Suprapubic skin (tissue), 3 donors: Measurements from ENCODE around the gene L1CAM.

Experiments used
- POLR2AphosphoS5 ChIP-seq, 3 donors: sonication (generic); formaldehyde crosslinking; IDR thresholded peaks; one replicate each; pipeline ENCODE4 v1.6.1; 2017; ENCODE audit warnings: antibody characterized with exemption in 3 of 3
- TF ChIP-seq, protein P1 (sequence below), 2 donors: fragments of 200-600 bp in 1 of 2; fragments of 450-650 bp in 1 of 2; sonication (generic) in 1 of 2; IDR thresholded peaks; one replicate each; pipeline ENCODE4 v1.5.1; 2016 to 2019; ENCODE audit warnings: antibody characterized with exemption in 2 of 2, mild to moderate bottlenecking in 1 of 2, moderate library complexity in 1 of 2

DNA sequence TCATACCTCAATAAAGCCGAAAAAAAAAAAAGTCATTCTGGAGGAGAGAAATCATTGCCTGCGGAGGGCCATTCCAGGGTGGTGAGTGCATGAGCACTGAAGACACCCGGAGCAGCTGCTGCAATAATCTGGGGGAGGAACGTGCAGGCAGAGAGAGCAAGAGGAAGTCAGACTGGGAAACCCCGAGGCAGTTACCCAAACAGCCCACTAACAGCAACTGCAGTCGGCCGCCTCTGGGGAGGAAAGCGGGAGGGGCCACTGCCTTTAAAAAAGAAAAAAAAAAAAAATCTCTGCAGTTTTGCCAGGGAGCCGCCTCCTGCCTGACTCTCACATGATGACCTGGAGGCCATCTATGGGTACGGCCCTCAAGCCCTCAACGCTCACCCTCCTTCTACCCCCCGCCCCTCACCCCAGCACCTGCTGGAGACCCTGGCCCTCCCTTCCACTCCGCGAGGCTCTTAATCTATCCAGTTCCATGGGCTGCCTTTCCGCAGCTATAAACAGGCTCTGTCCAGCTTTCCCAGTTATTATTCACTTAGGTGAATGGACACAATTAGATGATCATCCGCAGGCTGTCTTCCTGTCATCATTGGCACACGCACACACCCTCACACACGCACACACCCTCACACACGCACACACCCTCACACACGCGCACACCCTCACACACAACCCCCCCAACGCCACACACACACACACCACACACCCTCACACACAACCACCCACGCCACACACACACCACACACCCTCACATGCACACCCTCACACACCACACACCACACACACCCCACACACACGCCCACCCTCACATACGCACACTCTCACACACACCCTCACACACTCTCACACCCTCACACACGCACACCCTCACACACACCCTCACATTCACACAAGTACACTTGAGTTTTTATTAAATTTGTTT lies 15.1 kb upstream of the L1CAM start:
- TF ChIP-seq, protein P1, sequence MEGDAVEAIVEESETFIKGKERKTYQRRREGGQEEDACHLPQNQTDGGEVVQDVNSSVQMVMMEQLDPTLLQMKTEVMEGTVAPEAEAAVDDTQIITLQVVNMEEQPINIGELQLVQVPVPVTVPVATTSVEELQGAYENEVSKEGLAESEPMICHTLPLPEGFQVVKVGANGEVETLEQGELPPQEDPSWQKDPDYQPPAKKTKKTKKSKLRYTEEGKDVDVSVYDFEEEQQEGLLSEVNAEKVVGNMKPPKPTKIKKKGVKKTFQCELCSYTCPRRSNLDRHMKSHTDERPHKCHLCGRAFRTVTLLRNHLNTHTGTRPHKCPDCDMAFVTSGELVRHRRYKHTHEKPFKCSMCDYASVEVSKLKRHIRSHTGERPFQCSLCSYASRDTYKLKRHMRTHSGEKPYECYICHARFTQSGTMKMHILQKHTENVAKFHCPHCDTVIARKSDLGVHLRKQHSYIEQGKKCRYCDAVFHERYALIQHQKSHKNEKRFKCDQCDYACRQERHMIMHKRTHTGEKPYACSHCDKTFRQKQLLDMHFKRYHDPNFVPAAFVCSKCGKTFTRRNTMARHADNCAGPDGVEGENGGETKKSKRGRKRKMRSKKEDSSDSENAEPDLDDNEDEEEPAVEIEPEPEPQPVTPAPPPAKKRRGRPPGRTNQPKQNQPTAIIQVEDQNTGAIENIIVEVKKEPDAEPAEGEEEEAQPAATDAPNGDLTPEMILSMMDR (IDR thresholded peaks at IDR 0.05): no peak
- TF ChIP-seq POLR2AphosphoS5 (IDR thresholded peaks at IDR 0.05): no peak
